A673 (cell line): ENCODE results near the gene EPS15. TPM values are rescaled to one million over a fixed set of nuclear protein-coding genes. Genes with fewer than 3 reads are reported as not detected.

Experiments used
- Bru-seq: library from RNA; stranded (reverse); fragments of 400-500 nt; gene quantifications from one replicate; lab custom pipeline; 2021; lab: Mats Ljungman, UMichigan
- BruChase-seq, 2 experiments: library from RNA; stranded (reverse); fragments of 400-500 nt; gene quantifications; one replicate each; lab custom pipeline; 2021; lab: Mats Ljungman, UMichigan
- BruUV-seq: library from RNA; stranded (reverse); fragments of 400-500 nt; replicated peaks from 2 replicates; lab custom pipeline; 2021; lab: Mats Ljungman, UMichigan
- CTCF ChIA-PET: fragments of 300-600 bp; sonication (Branson Sonifier 250); formaldehyde crosslinking; loops from one replicate; lab custom pipeline; 2022; ENCODE audit warnings: antibody characterized with exemption; lab: Charles Lee
- POLR2A ChIA-PET: fragments of 300-600 bp; sonication (Branson Sonifier 250); formaldehyde crosslinking; loops from one replicate; lab custom pipeline; 2022; ENCODE audit warnings: antibody characterized with exemption; ENCODE audit not compliant: low non-redundant PET; lab: Charles Lee
- DNase-seq: peaks from one replicate; pipeline ENCODE4 v3.0.0-alpha.2; 2015; ENCODE audit warnings: low spot score
- H3K27ac ChIP-seq: fragments of 200-600 bp; sonication (generic); 2 replicates; pipeline ENCODE4 v1.5.1; 2016; ENCODE audit warnings: mixed run types, low read depth, mild to moderate bottlenecking, mixed read lengths, antibody characterized with exemption, low read length; ENCODE audit not compliant: poor library complexity, severe bottlenecking
- H3K27me3 ChIP-seq: fragments of 200-600 bp; sonication (generic); replicated peaks from 2 replicates; pipeline ENCODE4 v1.6.1; 2017; ENCODE audit warnings: mixed run types, low read depth, mild to moderate bottlenecking, mixed read lengths, antibody characterized with exemption, low read length; ENCODE audit not compliant: insufficient read depth, poor library complexity
- H3K36me3 ChIP-seq: fragments of 200-600 bp; sonication (generic); 2 replicates; pipeline ENCODE4 v1.6.1; 2016; ENCODE audit warnings: mixed run types, mild to moderate bottlenecking, mixed read lengths, antibody characterized with exemption, low read length; ENCODE audit not compliant: insufficient read depth, poor library complexity, severe bottlenecking
- H3K4me1 ChIP-seq: fragments of 200-600 bp; sonication (generic); 2 replicates; pipeline ENCODE4 v1.6.1; 2017; ENCODE audit warnings: mixed run types, mild to moderate bottlenecking, mixed read lengths, antibody characterized with exemption, low read length; ENCODE audit not compliant: insufficient read depth, poor library complexity, severe bottlenecking
- H3K4me3 ChIP-seq: fragments of 200-600 bp; sonication (generic); 2 replicates; pipeline ENCODE4 v1.5.1; 2016; ENCODE audit warnings: low read depth, mixed run types, mild to moderate bottlenecking, mixed read lengths, low read length; ENCODE audit not compliant: poor library complexity, severe bottlenecking
- H3K9me3 ChIP-seq: fragments of 200-600 bp; sonication (generic); 2 replicates; pipeline ENCODE4 v1.6.1; 2016; ENCODE audit warnings: mixed run types, low read depth, mild to moderate bottlenecking, mixed read lengths, antibody characterized with exemption, low read length; ENCODE audit not compliant: poor library complexity, severe bottlenecking
- EZH2 ChIP-seq: fragments of 200-600 bp; sonication (generic); IDR thresholded peaks from 2 replicates; pipeline ENCODE4 v1.6.1; 2017; ENCODE audit warnings: borderline replicate concordance, low read depth, mild to moderate bottlenecking, mixed read lengths, antibody characterized with exemption, low read length; ENCODE audit not compliant: poor library complexity, severe bottlenecking
- intact Hi-C: fragments of 100-400 bp; cut with micrococcal nuclease; formaldehyde crosslinking; loops from one replicate; pipeline ENCODE4 v1.10.0; 2022; ENCODE audit not compliant: unreplicated experiment
- long read RNA-seq: library from polyadenylated mRNA; stranded (forward); transcript quantifications from one replicate; pipeline ENCODE4 v2.0.0, GENCODE V29; 2022
- total RNA-seq: library from RNA; stranded (reverse); gene quantifications from 2 replicates; pipeline ENCODE4 v1.2.3, GENCODE V29; 2021
- TF ChIP-seq, protein P1 (sequence below): fragments of 300-800, 200-600 bp; sonication (generic); conservative IDR thresholded peaks from 2 replicates; pipeline ENCODE4 v1.5.1; 2017; ENCODE audit warnings: low read depth, mild to moderate bottlenecking, antibody characterized with exemption, low read length, moderate library complexity, mixed read lengths

The EPS15 gene
- 50.6 and 55.6 TPM in 2 replicates for total RNA-seq
- Bru-seq, nascent RNA: percentile 85 among the genes with signal in this experiment
- BruChase-seq, experiment 1, labeled RNA remaining after a 2-hour chase: percentile 81 among the genes with signal in this experiment
- percentile 77 among the genes with signal in this experiment for BruChase-seq, experiment 2, labeled RNA remaining after a 6-hour chase
- long read RNA-seq, full-length matches to known transcripts: 14 of 58 reads
- long read RNA-seq, partial matches to known transcripts: 25 of 58 reads
- long read RNA-seq, other reads (novel, unspliced or antisense): 19 of 58 reads

DNA sequence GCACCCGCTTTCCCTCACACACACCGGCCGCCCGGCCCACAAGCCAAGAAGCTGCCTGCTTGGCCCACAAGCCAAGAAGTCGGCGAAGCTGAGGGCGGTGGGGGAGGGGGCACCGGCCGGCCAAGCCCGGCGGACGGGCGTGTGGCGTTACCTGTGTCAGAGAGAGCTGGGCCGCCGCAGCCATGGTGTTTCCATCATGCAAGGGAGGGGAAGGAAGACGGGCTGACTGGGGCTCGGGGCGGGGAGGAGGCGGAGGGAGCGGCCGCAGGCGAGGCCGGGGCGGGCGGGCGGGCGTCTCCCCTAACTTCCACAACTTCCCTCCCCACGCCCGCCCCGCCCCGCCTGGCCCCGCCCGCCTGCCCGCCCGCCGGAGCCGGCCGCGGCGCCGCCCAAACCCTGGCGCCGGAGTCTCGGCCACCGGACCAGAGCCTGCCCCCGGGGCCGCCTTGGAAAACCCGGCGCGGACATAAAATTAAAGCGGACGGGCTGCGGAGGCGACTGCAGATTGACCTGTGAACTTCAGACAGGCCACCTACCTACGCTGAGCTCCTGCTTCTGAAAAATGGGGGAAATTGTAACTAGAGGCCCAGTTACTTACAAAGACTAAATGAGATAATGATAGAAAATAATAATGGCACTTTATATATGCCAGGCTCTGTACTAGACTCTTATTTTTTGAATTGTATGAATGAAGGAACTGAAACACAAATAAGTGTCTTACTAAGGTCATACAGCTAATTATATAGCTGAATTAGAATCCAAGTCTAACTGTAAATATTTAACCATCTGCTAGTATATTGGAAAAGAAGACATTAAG lies at the start of gene EPS15:
TSS of gene EPS15 (minus strand) at position 219 of the 817 bp plus-strand sequence. CDS start at position 184, 35 bp downstream.
- Histone ChIP-seq H3K36me3 (no peaks in the 10 kb centered on the region), H3K4me1 (peaks cover 30% of the 10 kb centered on the region), H3K4me3 (peak within 1 kb of the TSS; percentile 74), H3K27ac (peak within 1 kb of the TSS; percentile 64), H3K27me3 (no peaks in the 10 kb centered on the region), H3K9me3 (no peaks in the 10 kb centered on the region)
- ChIA-PET CTCF (interaction anchor here (0.7 kb wide), 1 partner anchor 188 kb away, joined by 6 read pairs; no protein-coding TSS in a partner anchor), POLR2A (no interaction called here)
- peak; percentile 91 for DNase-seq
- TF ChIP-seq EZH2: no peak
- TF ChIP-seq, protein P1, sequence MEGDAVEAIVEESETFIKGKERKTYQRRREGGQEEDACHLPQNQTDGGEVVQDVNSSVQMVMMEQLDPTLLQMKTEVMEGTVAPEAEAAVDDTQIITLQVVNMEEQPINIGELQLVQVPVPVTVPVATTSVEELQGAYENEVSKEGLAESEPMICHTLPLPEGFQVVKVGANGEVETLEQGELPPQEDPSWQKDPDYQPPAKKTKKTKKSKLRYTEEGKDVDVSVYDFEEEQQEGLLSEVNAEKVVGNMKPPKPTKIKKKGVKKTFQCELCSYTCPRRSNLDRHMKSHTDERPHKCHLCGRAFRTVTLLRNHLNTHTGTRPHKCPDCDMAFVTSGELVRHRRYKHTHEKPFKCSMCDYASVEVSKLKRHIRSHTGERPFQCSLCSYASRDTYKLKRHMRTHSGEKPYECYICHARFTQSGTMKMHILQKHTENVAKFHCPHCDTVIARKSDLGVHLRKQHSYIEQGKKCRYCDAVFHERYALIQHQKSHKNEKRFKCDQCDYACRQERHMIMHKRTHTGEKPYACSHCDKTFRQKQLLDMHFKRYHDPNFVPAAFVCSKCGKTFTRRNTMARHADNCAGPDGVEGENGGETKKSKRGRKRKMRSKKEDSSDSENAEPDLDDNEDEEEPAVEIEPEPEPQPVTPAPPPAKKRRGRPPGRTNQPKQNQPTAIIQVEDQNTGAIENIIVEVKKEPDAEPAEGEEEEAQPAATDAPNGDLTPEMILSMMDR: no peak
- BruUV-seq: no TSS peak
- intact Hi-C loops: loop anchor here (5.0 kb wide), 1 partner anchor 87 kb away; no protein-coding TSS in a partner anchor

GRCh38 chr1:51568231-51568935 lies 49.3 kb upstream of the EPS15 start:
- Histone ChIP-seq H3K4me1 (peaks cover 7% of the 10 kb centered on the region), H3K36me3 (no peaks in the 10 kb centered on the region), H3K9me3 (no peaks in the 10 kb centered on the region), H3K27me3 (no peaks in the 10 kb centered on the region), H3K4me3 (no peak overlapping the region), H3K27ac (no peak overlapping the region)
- POLR2A ChIA-PET: no interaction called here
- BruUV-seq: no TSS peak
- TF ChIP-seq, protein P1: no peak
- no peak for TF ChIP-seq EZH2
- intact Hi-C loops: no loop called here
- CTCF ChIA-PET: no interaction called here
- DNase-seq: no peak

DNA sequence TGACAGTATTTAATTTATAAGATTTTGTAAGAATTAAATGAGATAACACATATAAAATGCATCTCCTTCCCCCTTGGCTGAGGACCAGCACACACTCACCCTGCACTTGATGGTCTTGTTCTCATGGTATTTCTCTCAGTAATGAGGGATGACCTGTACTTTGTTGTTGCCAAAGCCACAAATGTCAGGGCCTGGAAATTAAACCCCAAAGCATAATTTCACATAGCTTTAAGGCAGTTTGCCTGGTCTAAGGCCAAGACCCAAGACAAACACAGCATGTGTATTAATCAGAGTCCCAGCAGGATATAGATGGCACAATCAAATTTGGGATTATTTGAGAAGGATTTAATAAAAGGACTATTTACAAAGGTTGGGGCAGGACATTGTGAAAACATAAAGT lies 48.6 kb upstream of the EPS15 start:
- intact Hi-C loops: no loop called here

More for the DNA sequence above, 48.6 kb upstream of the EPS15 start:
- ChIA-PET POLR2A (no interaction called here), CTCF (no interaction called here)
- BruUV-seq: no TSS peak
- Histone ChIP-seq H3K9me3 (no peaks in the 10 kb centered on the region), H3K36me3 (no peaks in the 10 kb centered on the region), H3K27ac (no peak overlapping the region), H3K4me3 (no peak overlapping the region), H3K27me3 (no peaks in the 10 kb centered on the region), H3K4me1 (peaks cover 7% of the 10 kb centered on the region)
- no peak for DNase-seq
- no peak for TF ChIP-seq EZH2
- TF ChIP-seq, protein P1: no peak
